ENCODE results near the gene MAIP1. TPM values are rescaled to one million over a fixed set of nuclear protein-coding genes. Genes with fewer than 3 reads are reported as not detected.

MAIP1 gene
- polyA plus RNA-seq, 1 of the 3 experiments (the other 2 are of a cell fraction): 11.5 TPM

DNA sequence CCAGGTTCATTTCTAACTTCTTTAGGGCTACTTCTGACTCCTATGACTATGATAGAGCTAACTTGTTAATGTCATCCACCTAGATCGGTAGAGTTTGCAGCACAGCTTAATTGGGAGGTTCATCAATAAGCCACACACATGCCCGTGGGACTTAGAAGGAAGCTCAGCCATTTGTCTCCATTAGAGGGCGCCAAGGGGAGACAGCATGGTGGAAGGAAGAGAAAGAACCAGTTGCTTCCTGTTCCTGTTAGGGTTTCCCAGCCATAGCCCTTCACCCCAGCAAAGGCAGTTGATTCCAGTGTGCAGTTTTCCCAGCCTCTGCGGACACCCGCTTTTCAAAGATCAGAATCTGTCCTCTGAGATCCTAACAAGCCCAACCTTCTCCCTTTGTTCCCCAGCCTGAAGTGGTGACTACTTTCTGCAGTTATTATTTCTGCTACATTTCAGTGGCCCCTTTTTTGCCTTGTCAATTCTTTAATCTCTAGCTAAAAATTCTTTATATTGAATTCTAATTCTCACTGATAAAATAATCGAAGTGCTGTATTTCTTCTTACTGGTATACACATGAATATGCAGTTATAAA is 30.3 kb downstream of the MAIP1 start (continued):
- TF ChIP-seq ELF1 (IDR thresholded peaks at IDR 0.05) (0 out of 2 replicates have a peak, but pooled peaks have one; percentile 43), CHD2 (IDR thresholded peaks at IDR 0.05; ENCODE audit: low read length, partially characterized antibody) (no peak), EP300 (IDR thresholded peaks at IDR 0.05; ENCODE audit: borderline replicate concordance in 1 of 2, low read depth in 1 of 2, low read length in 1 of 2) (no peak)
- TF ChIP-seq, protein P1, sequence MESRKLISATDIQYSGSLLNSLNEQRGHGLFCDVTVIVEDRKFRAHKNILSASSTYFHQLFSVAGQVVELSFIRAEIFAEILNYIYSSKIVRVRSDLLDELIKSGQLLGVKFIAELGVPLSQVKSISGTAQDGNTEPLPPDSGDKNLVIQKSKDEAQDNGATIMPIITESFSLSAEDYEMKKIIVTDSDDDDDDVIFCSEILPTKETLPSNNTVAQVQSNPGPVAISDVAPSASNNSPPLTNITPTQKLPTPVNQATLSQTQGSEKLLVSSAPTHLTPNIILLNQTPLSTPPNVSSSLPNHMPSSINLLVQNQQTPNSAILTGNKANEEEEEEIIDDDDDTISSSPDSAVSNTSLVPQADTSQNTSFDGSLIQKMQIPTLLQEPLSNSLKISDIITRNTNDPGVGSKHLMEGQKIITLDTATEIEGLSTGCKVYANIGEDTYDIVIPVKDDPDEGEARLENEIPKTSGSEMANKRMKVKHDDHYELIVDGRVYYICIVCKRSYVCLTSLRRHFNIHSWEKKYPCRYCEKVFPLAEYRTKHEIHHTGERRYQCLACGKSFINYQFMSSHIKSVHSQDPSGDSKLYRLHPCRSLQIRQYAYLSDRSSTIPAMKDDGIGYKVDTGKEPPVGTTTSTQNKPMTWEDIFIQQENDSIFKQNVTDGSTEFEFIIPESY (IDR thresholded peaks at IDR 0.05; ENCODE audit: borderline replicate concordance, low read depth): no peak
- TF ChIP-seq, protein P2, sequence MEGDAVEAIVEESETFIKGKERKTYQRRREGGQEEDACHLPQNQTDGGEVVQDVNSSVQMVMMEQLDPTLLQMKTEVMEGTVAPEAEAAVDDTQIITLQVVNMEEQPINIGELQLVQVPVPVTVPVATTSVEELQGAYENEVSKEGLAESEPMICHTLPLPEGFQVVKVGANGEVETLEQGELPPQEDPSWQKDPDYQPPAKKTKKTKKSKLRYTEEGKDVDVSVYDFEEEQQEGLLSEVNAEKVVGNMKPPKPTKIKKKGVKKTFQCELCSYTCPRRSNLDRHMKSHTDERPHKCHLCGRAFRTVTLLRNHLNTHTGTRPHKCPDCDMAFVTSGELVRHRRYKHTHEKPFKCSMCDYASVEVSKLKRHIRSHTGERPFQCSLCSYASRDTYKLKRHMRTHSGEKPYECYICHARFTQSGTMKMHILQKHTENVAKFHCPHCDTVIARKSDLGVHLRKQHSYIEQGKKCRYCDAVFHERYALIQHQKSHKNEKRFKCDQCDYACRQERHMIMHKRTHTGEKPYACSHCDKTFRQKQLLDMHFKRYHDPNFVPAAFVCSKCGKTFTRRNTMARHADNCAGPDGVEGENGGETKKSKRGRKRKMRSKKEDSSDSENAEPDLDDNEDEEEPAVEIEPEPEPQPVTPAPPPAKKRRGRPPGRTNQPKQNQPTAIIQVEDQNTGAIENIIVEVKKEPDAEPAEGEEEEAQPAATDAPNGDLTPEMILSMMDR (IDR thresholded peaks at IDR 0.05): peak; percentile 67

DNA sequence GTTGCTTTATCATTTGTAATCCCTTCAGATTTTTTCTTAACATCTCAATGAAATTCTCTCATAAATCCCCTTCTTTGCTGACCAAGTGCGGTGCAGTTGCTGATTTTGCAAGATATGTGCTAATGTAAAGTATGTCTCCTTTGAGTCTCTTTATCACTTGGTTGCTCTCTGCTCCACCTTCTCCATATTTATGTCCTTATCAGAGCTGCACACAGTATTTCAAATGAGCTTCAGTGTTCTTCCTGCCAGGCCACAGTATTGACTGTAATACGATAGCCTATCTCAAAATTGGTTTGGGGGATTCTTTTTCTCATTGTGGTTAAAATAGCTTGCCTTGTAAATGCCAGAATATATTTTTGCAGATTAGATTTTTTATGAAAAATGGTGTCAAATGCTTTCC is 32.2 kb downstream of the MAIP1 start:
- no peak overlapping the region for H2AFZ ChIP-seq (ENCODE audit: low read depth)
- no peaks in the 10 kb centered on the region for H3K9me2 ChIP-seq
- no peak overlapping the region for H3K4me3 ChIP-seq (ENCODE audit: low read depth in 2 of 2, low read length in 1 of 2)
- H3K27ac ChIP-seq (ENCODE audit: low read depth in 2 of 2, low read length in 1 of 2): no peak overlapping the region
- no peaks in the 10 kb centered on the region for H4K20me1 ChIP-seq (ENCODE audit: insufficient read depth)
- no peak overlapping the region for H3K4me2 ChIP-seq
- TF ChIP-seq, protein P3, sequence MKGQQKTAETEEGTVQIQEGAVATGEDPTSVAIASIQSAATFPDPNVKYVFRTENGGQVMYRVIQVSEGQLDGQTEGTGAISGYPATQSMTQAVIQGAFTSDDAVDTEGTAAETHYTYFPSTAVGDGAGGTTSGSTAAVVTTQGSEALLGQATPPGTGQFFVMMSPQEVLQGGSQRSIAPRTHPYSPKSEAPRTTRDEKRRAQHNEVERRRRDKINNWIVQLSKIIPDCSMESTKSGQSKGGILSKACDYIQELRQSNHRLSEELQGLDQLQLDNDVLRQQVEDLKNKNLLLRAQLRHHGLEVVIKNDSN (IDR thresholded peaks at IDR 0.05; ENCODE audit: borderline replicate concordance, low read depth): no peak
- no peak for TF ChIP-seq MXI1 (IDR thresholded peaks at IDR 0.05; ENCODE audit: low read depth, low read length)
- no peak for TF ChIP-seq YY1 (IDR thresholded peaks at IDR 0.05; ENCODE audit: low read depth)
- no peak for TF ChIP-seq JUND (IDR thresholded peaks at IDR 0.05)
- TF ChIP-seq, protein P4, sequence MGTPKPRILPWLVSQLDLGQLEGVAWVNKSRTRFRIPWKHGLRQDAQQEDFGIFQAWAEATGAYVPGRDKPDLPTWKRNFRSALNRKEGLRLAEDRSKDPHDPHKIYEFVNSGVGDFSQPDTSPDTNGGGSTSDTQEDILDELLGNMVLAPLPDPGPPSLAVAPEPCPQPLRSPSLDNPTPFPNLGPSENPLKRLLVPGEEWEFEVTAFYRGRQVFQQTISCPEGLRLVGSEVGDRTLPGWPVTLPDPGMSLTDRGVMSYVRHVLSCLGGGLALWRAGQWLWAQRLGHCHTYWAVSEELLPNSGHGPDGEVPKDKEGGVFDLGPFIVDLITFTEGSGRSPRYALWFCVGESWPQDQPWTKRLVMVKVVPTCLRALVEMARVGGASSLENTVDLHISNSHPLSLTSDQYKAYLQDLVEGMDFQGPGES (IDR thresholded peaks at IDR 0.05; ENCODE audit: low read depth, low read length): no peak
- TF ChIP-seq GABPA (IDR thresholded peaks at IDR 0.05; ENCODE audit: low read depth): no peak
- TF ChIP-seq EZH2phosphoT487 (IDR thresholded peaks at IDR 0.05; ENCODE audit: borderline replicate concordance, low read depth): no peak
- no peak for TF ChIP-seq SMC3 (IDR thresholded peaks at IDR 0.05; ENCODE audit: low read depth, low read length)
- no peak for TF ChIP-seq NFIC (IDR thresholded peaks at IDR 0.05; ENCODE audit: borderline replicate concordance)
- TF ChIP-seq RCOR1 (IDR thresholded peaks at IDR 0.05; ENCODE audit: low read length): no peak
- TF ChIP-seq, protein P5, sequence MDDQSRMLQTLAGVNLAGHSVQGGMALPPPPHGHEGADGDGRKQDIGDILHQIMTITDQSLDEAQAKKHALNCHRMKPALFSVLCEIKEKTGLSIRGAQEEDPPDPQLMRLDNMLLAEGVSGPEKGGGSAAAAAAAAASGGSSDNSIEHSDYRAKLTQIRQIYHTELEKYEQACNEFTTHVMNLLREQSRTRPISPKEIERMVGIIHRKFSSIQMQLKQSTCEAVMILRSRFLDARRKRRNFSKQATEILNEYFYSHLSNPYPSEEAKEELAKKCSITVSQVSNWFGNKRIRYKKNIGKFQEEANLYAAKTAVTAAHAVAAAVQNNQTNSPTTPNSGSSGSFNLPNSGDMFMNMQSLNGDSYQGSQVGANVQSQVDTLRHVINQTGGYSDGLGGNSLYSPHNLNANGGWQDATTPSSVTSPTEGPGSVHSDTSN (IDR thresholded peaks at IDR 0.05): no peak
- TF ChIP-seq ELF1 (IDR thresholded peaks at IDR 0.05): no peak
- no peak for TF ChIP-seq NRF1 (IDR thresholded peaks at IDR 0.05; ENCODE audit: low read depth, low read length)
- TF ChIP-seq, protein P2 (IDR thresholded peaks at IDR 0.05): no peak
- no peak for TF ChIP-seq TCF12 (IDR thresholded peaks at IDR 0.05)
- no peak for TF ChIP-seq FOSL2 (IDR thresholded peaks at IDR 0.05; ENCODE audit: borderline replicate concordance, low read depth)
- no peaks in the 10 kb centered on the region; a peak in 2 of 4 replicates for H3K4me1 ChIP-seq (ENCODE audit: control insufficient read depth in 1 of 2, insufficient read depth in 2 of 2, low read depth in 1 of 2, low read length in 1 of 2)
- 90% methylated on average over 2 of the region's 2 CpGs for WGBS (ENCODE audit: low lambda C conversion rate)
- no peak for DNase-seq
- H3K79me2 ChIP-seq (ENCODE audit: insufficient read depth): no peaks in the 10 kb centered on the region
- ChIA-PET CTCF (interaction anchor here (0.8 to 2.7 kb wide), 4 partner anchors 8 to 484 kb away, joined by 3 to 9 read pairs (median 3); no protein-coding TSS in a partner anchor), POLR2A (no interaction called here)
- H3K9ac ChIP-seq: no peak overlapping the region
- no peaks in the 10 kb centered on the region for H3K36me3 ChIP-seq (replicated peaks in 1 of 2; ENCODE audit: control insufficient read depth in 1 of 2, insufficient read depth in 2 of 2, low read length in 1 of 2)
- no peaks in the 10 kb centered on the region for H3F3A ChIP-seq (replicated peaks; ENCODE audit: insufficient read depth)
- no peaks in the 10 kb centered on the region for H3K9me3 ChIP-seq
- no peaks in the 10 kb centered on the region for H3K27me3 ChIP-seq (ENCODE audit: insufficient read depth)
